ENCODE measurements around the gene ARRDC1. TPM values are rescaled to one million over a fixed set of nuclear protein-coding genes. Genes with fewer than 3 reads are reported as not detected.

Gene ARRDC1
- polyA plus RNA-seq, 1 donor from 2014 or later: 53.4 TPM

DNA sequence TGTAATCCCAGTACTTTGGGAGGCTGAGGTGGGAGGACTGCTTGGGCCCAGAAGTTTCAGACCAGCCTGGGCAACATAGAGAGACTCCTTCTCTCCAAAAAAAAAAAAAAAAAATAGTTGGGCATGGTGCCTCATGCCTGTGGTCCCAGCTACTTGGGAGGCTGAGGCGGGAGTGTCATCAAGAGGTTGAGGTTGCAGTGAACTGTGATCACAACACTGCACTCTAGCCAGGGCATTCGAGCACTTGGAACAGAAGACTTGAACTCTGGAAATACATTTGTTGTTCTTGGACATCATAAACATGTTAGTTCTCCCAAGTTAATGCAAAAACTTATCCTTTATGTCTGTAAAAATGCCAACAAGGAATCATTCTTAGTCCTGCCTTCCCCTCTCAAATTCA lies 42.9 kb downstream of the ARRDC1 start:
- H4K20me1 ChIP-seq (ENCODE audit: insufficient read depth): no peaks in the 10 kb centered on the region
- no peaks in the 10 kb centered on the region for H3K9me2 ChIP-seq (ENCODE audit: insufficient read depth, low read length)
- no peaks in the 10 kb centered on the region for H3K36me3 ChIP-seq (ENCODE audit: insufficient read depth, low read length)
- no peak overlapping the region for H3K27ac ChIP-seq (ENCODE audit: low read length)
- no peak overlapping the region for H3K4me2 ChIP-seq (ENCODE audit: low read length)
- H3F3A ChIP-seq (ENCODE audit: insufficient read depth, low read length, poor library complexity, severe bottlenecking): no peaks in the 10 kb centered on the region
- no peak overlapping the region for H2AFZ ChIP-seq (ENCODE audit: low read depth, low read length)
- no peak overlapping the region for H3K4me3 ChIP-seq (ENCODE audit: low read length)
- no peak for TF ChIP-seq EP300 (conservative IDR thresholded peaks at IDR 0.05; ENCODE audit: poor library complexity, severe bottlenecking)
- TF ChIP-seq, protein P1, sequence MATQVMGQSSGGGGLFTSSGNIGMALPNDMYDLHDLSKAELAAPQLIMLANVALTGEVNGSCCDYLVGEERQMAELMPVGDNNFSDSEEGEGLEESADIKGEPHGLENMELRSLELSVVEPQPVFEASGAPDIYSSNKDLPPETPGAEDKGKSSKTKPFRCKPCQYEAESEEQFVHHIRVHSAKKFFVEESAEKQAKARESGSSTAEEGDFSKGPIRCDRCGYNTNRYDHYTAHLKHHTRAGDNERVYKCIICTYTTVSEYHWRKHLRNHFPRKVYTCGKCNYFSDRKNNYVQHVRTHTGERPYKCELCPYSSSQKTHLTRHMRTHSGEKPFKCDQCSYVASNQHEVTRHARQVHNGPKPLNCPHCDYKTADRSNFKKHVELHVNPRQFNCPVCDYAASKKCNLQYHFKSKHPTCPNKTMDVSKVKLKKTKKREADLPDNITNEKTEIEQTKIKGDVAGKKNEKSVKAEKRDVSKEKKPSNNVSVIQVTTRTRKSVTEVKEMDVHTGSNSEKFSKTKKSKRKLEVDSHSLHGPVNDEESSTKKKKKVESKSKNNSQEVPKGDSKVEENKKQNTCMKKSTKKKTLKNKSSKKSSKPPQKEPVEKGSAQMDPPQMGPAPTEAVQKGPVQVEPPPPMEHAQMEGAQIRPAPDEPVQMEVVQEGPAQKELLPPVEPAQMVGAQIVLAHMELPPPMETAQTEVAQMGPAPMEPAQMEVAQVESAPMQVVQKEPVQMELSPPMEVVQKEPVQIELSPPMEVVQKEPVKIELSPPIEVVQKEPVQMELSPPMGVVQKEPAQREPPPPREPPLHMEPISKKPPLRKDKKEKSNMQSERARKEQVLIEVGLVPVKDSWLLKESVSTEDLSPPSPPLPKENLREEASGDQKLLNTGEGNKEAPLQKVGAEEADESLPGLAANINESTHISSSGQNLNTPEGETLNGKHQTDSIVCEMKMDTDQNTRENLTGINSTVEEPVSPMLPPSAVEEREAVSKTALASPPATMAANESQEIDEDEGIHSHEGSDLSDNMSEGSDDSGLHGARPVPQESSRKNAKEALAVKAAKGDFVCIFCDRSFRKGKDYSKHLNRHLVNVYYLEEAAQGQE (IDR thresholded peaks at IDR 0.05; ENCODE audit: borderline replicate concordance): no peak
- peaks cover 47% of the 10 kb centered on the region for H3K79me2 ChIP-seq (replicated peaks; ENCODE audit: insufficient read depth, low read length)
- H3K9me3 ChIP-seq (ENCODE audit: low read length): no peaks in the 10 kb centered on the region
- H3K27me3 ChIP-seq (ENCODE audit: insufficient read depth, low read depth, low read length): no peaks in the 10 kb centered on the region
- no peak overlapping the region for H3K9ac ChIP-seq (ENCODE audit: low read length)

DNA sequence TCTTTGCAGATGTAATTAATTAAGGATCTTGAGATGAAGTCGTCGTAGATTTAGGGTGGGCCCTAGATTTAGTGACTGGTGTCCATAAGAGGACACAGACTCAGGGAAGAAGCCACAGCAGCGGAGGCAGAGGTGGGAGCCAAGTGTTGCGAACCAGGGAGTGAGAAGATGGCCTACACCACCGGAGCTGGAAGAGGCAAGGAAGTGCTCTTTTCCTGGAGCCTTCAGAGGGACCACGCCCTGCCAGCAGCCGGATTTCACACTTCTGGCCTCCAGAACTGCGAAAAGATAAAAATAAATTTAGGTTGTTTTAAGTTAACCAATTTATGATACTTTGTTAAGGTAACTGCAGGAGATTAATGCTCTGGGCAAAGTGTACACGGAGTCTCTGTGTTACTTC lies 44.1 kb downstream of the ARRDC1 start:
- Histone ChIP-seq H3K9me3 (ENCODE audit: low read length) (no peaks in the 10 kb centered on the region), H4K20me1 (ENCODE audit: insufficient read depth) (no peaks in the 10 kb centered on the region), H3K4me3 (ENCODE audit: low read length) (no peak overlapping the region), H3K27me3 (ENCODE audit: insufficient read depth, low read depth, low read length) (no peaks in the 10 kb centered on the region), H3K9ac (ENCODE audit: low read length) (no peak overlapping the region), H3K4me2 (ENCODE audit: low read length) (no peak overlapping the region), H3K79me2 (replicated peaks; ENCODE audit: insufficient read depth, low read length) (peaks cover 48% of the 10 kb centered on the region), H3K36me3 (ENCODE audit: insufficient read depth, low read length) (no peaks in the 10 kb centered on the region), H3K27ac (ENCODE audit: low read length) (no peak overlapping the region), H3K9me2 (ENCODE audit: insufficient read depth, low read length) (no peaks in the 10 kb centered on the region), H3F3A (ENCODE audit: insufficient read depth, low read length, poor library complexity, severe bottlenecking) (no peaks in the 10 kb centered on the region), H2AFZ (ENCODE audit: low read depth, low read length) (no peak overlapping the region)
- TF ChIP-seq EZH2 (IDR thresholded peaks at IDR 0.05; ENCODE audit: borderline replicate concordance, insufficient read depth, low read length, poor library complexity, severe bottlenecking) (no peak), POLR2AphosphoS5 (IDR thresholded peaks at IDR 0.05) (no peak), TAF1 (IDR thresholded peaks at IDR 0.05; ENCODE audit: low read depth) (no peak), MXI1 (conservative IDR thresholded peaks at IDR 0.05; ENCODE audit: poor library complexity, severe bottlenecking) (no peak), RAD21 (conservative IDR thresholded peaks at IDR 0.05) (no peak), EP300 (conservative IDR thresholded peaks at IDR 0.05; ENCODE audit: poor library complexity, severe bottlenecking) (no peak), SMC3 (conservative IDR thresholded peaks at IDR 0.05; ENCODE audit: poor library complexity) (no peak)
- TF ChIP-seq, protein P1 (IDR thresholded peaks at IDR 0.05; ENCODE audit: borderline replicate concordance): no peak
- TF ChIP-seq, protein P2, sequence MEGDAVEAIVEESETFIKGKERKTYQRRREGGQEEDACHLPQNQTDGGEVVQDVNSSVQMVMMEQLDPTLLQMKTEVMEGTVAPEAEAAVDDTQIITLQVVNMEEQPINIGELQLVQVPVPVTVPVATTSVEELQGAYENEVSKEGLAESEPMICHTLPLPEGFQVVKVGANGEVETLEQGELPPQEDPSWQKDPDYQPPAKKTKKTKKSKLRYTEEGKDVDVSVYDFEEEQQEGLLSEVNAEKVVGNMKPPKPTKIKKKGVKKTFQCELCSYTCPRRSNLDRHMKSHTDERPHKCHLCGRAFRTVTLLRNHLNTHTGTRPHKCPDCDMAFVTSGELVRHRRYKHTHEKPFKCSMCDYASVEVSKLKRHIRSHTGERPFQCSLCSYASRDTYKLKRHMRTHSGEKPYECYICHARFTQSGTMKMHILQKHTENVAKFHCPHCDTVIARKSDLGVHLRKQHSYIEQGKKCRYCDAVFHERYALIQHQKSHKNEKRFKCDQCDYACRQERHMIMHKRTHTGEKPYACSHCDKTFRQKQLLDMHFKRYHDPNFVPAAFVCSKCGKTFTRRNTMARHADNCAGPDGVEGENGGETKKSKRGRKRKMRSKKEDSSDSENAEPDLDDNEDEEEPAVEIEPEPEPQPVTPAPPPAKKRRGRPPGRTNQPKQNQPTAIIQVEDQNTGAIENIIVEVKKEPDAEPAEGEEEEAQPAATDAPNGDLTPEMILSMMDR (IDR thresholded peaks at IDR 0.05; ENCODE audit: poor library complexity, severe bottlenecking): no peak
